HEK293 (cell line): ENCODE measurements around the gene SDC3.
A peak's percentile ranks its signal among the peaks of the same experiment; 100 is the strongest.

Experiments used
- CTCF ChIA-PET: fragments of 350-600 bp; formaldehyde crosslinking; extraction: SDS; loops from one replicate; lab custom pipeline; 2021; ENCODE audit warnings: antibody characterized with exemption; lab: Yijun Ruan, JAX
- POLR2A ChIA-PET: fragments of 300-600 bp; formaldehyde crosslinking; extraction: SDS; loops from one replicate; lab custom pipeline; 2020; ENCODE audit warnings: antibody characterized with exemption, inconsistent platforms; lab: Yijun Ruan, JAX
- H3K27ac ChIP-seq: fragments of 200-500 bp; sonication (Bioruptor generic); 2 replicates; pipeline ENCODE4 v1.5.1; 2014; ENCODE audit warnings: low read depth, low read length, control low read depth, inconsistent platforms; ENCODE audit errors: extremely low read depth
- H3K36me3 ChIP-seq, 2 experiments: fragments of 200-500 bp in 1 of 2; sonication (Bioruptor generic) in 1 of 2; 1 replicate in 1 of 2; 2 replicates in 1 of 2; pipeline ENCODE4 v1.5.1; 2014 to 2017; ENCODE audit warnings: inconsistent platforms in 2 of 2, low read length in 2 of 2; ENCODE audit not compliant: control insufficient read depth in 2 of 2, insufficient read depth in 1 of 2
- H3K4me1 ChIP-seq: fragments of 200-500 bp; sonication (Bioruptor generic); 2 replicates; pipeline ENCODE4 v1.5.1; 2014; ENCODE audit warnings: mild to moderate bottlenecking, low read length, inconsistent platforms; ENCODE audit not compliant: control insufficient read depth, insufficient read depth
- H3K4me3 ChIP-seq: 2 replicates; pipeline ENCODE4 v1.5.1; 2011; ENCODE audit warnings: low read depth, mild to moderate bottlenecking, control low read depth, low read length, moderate library complexity
- H3K9me3 ChIP-seq: fragments of 200-500 bp; sonication (Bioruptor generic); 2 replicates; pipeline ENCODE4 v1.5.1; 2014; ENCODE audit warnings: low read depth, low read length, inconsistent platforms; ENCODE audit not compliant: control insufficient read depth, insufficient read depth
- BCL11A ChIP-seq: fragments of 450-650 bp; formaldehyde crosslinking; IDR thresholded peaks from 2 replicates; pipeline ENCODE4 v1.5.1; 2016; ENCODE audit warnings: low read depth, missing biosample characterization, missing genetic modification characterization
- BCL11B ChIP-seq: fragments of 450-650 bp; formaldehyde crosslinking; IDR thresholded peaks from 2 replicates; pipeline ENCODE4 v1.5.1; 2016; ENCODE audit warnings: low read depth, missing biosample characterization, missing genetic modification characterization
- BCL6B ChIP-seq: fragments of 450-650 bp; formaldehyde crosslinking; IDR thresholded peaks from 2 replicates; pipeline ENCODE4 v1.5.1; 2017; ENCODE audit warnings: missing biosample characterization, missing genetic modification characterization
- HIC1 ChIP-seq: fragments of 450-650 bp; formaldehyde crosslinking; IDR thresholded peaks from 2 replicates; pipeline ENCODE4 v1.5.1; 2016; ENCODE audit warnings: missing biosample characterization, missing genetic modification characterization
- KLF10 ChIP-seq: fragments of 450-650 bp; IDR thresholded peaks from 2 replicates; pipeline ENCODE4 v1.5.1; 2018; ENCODE audit warnings: missing biosample characterization, mild to moderate bottlenecking, missing genetic modification characterization
- PRDM10 ChIP-seq: fragments of 450-650 bp; formaldehyde crosslinking; IDR thresholded peaks from 2 replicates; pipeline ENCODE4 v1.5.1; 2016; ENCODE audit warnings: missing biosample characterization, missing genetic modification characterization
- SCRT2 ChIP-seq: fragments of 450-650 bp; formaldehyde crosslinking; IDR thresholded peaks from 2 replicates; pipeline ENCODE4 v1.5.1; 2016; ENCODE audit warnings: missing biosample characterization, missing genetic modification characterization
- SP2 ChIP-seq: fragments of 450-650 bp; formaldehyde crosslinking; IDR thresholded peaks from 2 replicates; pipeline ENCODE4 v1.5.1; 2016; ENCODE audit warnings: missing biosample characterization, missing genetic modification characterization
- SP7 ChIP-seq: fragments of 450-650 bp; formaldehyde crosslinking; IDR thresholded peaks from 2 replicates; pipeline ENCODE4 v1.5.1; 2016; ENCODE audit warnings: missing biosample characterization, missing genetic modification characterization
- TRIM28 ChIP-seq: IDR thresholded peaks from 2 replicates; pipeline ENCODE4 v1.6.1; 2011; ENCODE audit warnings: low read length, control low read depth, borderline replicate concordance
- ZBTB17 ChIP-seq: fragments of 450-650 bp; formaldehyde crosslinking; IDR thresholded peaks from 2 replicates; pipeline ENCODE4 v1.5.1; 2016; ENCODE audit warnings: missing biosample characterization, missing genetic modification characterization
- ZNF133 ChIP-seq: fragments of 450-650 bp; formaldehyde crosslinking; IDR thresholded peaks from 2 replicates; pipeline ENCODE4 v1.5.1; 2016; ENCODE audit warnings: missing biosample characterization, missing genetic modification characterization
- ZNF138 ChIP-seq: fragments of 450-650 bp; formaldehyde crosslinking; IDR thresholded peaks from 2 replicates; pipeline ENCODE4 v1.5.1; 2016; ENCODE audit warnings: missing biosample characterization, missing genetic modification characterization, borderline replicate concordance
- ZNF324 ChIP-seq: fragments of 450-650 bp; formaldehyde crosslinking; IDR thresholded peaks from 2 replicates; pipeline ENCODE4 v1.5.1; 2016; ENCODE audit warnings: missing biosample characterization, missing genetic modification characterization
- ZNF335 ChIP-seq: fragments of 450-650 bp; formaldehyde crosslinking; conservative IDR thresholded peaks from 2 replicates; pipeline ENCODE4 v1.5.1; 2016; ENCODE audit warnings: missing biosample characterization, missing genetic modification characterization
- ZNF501 ChIP-seq: fragments of 450-650 bp; formaldehyde crosslinking; IDR thresholded peaks from 2 replicates; pipeline ENCODE4 v1.5.1; 2016; ENCODE audit warnings: missing biosample characterization, missing genetic modification characterization
- ZNF558 ChIP-seq: fragments of 450-650 bp; formaldehyde crosslinking; IDR thresholded peaks from 2 replicates; pipeline ENCODE4 v1.5.1; 2016; ENCODE audit warnings: missing biosample characterization, missing genetic modification characterization
- ZNF580 ChIP-seq: fragments of 450-650 bp; formaldehyde crosslinking; IDR thresholded peaks from 2 replicates; pipeline ENCODE4 v1.5.1; 2016; ENCODE audit warnings: missing biosample characterization, missing genetic modification characterization
- ZNF621 ChIP-seq: fragments of 450-650 bp; formaldehyde crosslinking; IDR thresholded peaks from 2 replicates; pipeline ENCODE4 v1.5.1; 2017; ENCODE audit warnings: missing biosample characterization, missing genetic modification characterization
- ZNF629 ChIP-seq: fragments of 450-650 bp; formaldehyde crosslinking; IDR thresholded peaks from 2 replicates; pipeline ENCODE4 v1.5.1; 2017; ENCODE audit warnings: missing biosample characterization, missing genetic modification characterization
- ZNF791 ChIP-seq: fragments of 450-650 bp; formaldehyde crosslinking; IDR thresholded peaks from 2 replicates; pipeline ENCODE4 v1.5.1; 2016; ENCODE audit warnings: missing biosample characterization, missing genetic modification characterization
- ZSCAN30 ChIP-seq: fragments of 450-650 bp; IDR thresholded peaks from 2 replicates; pipeline ENCODE4 v1.5.1; 2018; ENCODE audit warnings: missing biosample characterization, mild to moderate bottlenecking, missing genetic modification characterization, moderate library complexity

SDC3 gene

GRCh38 chr1:30912224-30912623, 3.7 kb upstream of the SDC3 start:
- no peak for TF ChIP-seq ZNF558 (tag by site-specific recombination)
- TF ChIP-seq ZNF621 (tag by site-specific recombination): no peak
- TF ChIP-seq ZNF133: no peak
- no peak for TF ChIP-seq SP2
- TF ChIP-seq TRIM28: no peak
- TF ChIP-seq ZNF580: no peak
- TF ChIP-seq ZNF791 (tag by site-specific recombination): no peak
- TF ChIP-seq ZNF138: no peak
- TF ChIP-seq HIC1 (tag by site-specific recombination): no peak
- TF ChIP-seq SCRT2 (tag by site-specific recombination): no peak
- TF ChIP-seq ZNF335 (tag by site-specific recombination): no peak
- Histone ChIP-seq H3K36me3 (no peaks in the 10 kb centered on the region), H3K4me1 (peaks cover 8% of the 10 kb centered on the region; the same call in 1 of the 2 replicates), H3K4me3 (no peak overlapping the region), H3K9me3 (no peaks in the 10 kb centered on the region), H3K27ac (no peak overlapping the region)
- ChIA-PET CTCF (interaction anchor here (0.5 to 7.7 kb wide), 23 partner anchors 8 to 1622 kb away, joined by 3 to 434 read pairs (median 5); no protein-coding TSS in a partner anchor), POLR2A (interaction anchor here (0.8 to 1.1 kb wide), 2 partner anchors 118 to 153 kb away, joined by 3 read pairs; no protein-coding TSS in a partner anchor)

- no peak overlapping the region for H3K27ac ChIP-seq
- H3K9me3 ChIP-seq: no peaks in the 10 kb centered on the region
- no peaks in the 10 kb centered on the region for H3K36me3 ChIP-seq
- no peak overlapping the region for H3K4me3 ChIP-seq
- ChIA-PET CTCF (interaction anchor here (0.5 to 7.7 kb wide), 46 partner anchors 9 to 908 kb away, joined by 3 to 434 read pairs (median 4); partner anchors contain the start of gene MATN1), POLR2A (interaction anchor here (0.7 to 1.3 kb wide), 5 partner anchors 110 to 154 kb away, joined by 3 to 5 read pairs (median 3); no protein-coding TSS in a partner anchor)
- peaks cover 8% of the 10 kb centered on the region; the same call in 1 of the 2 replicates for H3K4me1 ChIP-seq
- 0 out of 2 replicates have a peak, but pooled peaks have one; percentile 12 for TF ChIP-seq BCL11A (tag by site-specific recombination)
- peak; percentile 53; the same call in 1 of the 2 replicates for TF ChIP-seq ZSCAN30 (tag by site-specific recombination)
- 0 out of 2 replicates have a peak, but pooled peaks have one; percentile 48 for TF ChIP-seq ZNF324 (tag by site-specific recombination)
- TF ChIP-seq ZNF501: peak; percentile 67; the same call in 1 of the 2 replicates
- 0 out of 2 replicates have a peak, but pooled peaks have one; percentile 21 for TF ChIP-seq ZNF629 (tag by site-specific recombination)
- TF ChIP-seq SP7 (tag by site-specific recombination): no peak; the same call in 1 of the 2 replicates
- peak; percentile 47; the same call in 1 of the 2 replicates for TF ChIP-seq KLF10
- TF ChIP-seq PRDM10 (tag by site-specific recombination): peak; percentile 92
- peak; percentile 43 for TF ChIP-seq ZBTB17
- peak; percentile 36; the same call in 1 of the 2 replicates for TF ChIP-seq BCL11B (tag by site-specific recombination)
- TF ChIP-seq BCL6B (tag by site-specific recombination): no peak
Observed at GRCh38 chr1:30911059-30911954, 2.7 kb upstream of the SDC3 start.
